ENCODE measurements around the gene JRKL.

- TF ChIP-seq CTCF (IDR thresholded peaks at IDR 0.05) = no peak
- TF ChIP-seq POLR2A (IDR thresholded peaks at IDR 0.05) = no peak
Observed at GRCh38 chr11:96373826-96374225, 16.0 kb upstream of the JRKL start.

All from breast epithelium (tissue), 3 donors.